Lower leg skin (tissue), 4 donors: ENCODE data around the gene COBL. TPM values are rescaled to one million over a fixed set of nuclear protein-coding genes. Genes with fewer than 3 reads are reported as not detected.

Experiments used
- DNase-seq, 2 donors: peaks; one replicate each; pipeline ENCODE4 v3.0.0-alpha.2; 2019; ENCODE audit warnings: low spot score in 2 of 2
- H3K4me3 ChIP-seq: fragments of 200-600 bp; sonication (generic); 2 replicates; pipeline ENCODE4 v1.5.1; 2017; ENCODE audit warnings: mild to moderate bottlenecking, low read depth; ENCODE audit not compliant: poor library complexity, severe bottlenecking
- CTCF ChIP-seq, 3 donors: fragments of 450-650 bp; IDR thresholded peaks; one replicate each; pipeline ENCODE4 v1.5.1; 2016; ENCODE audit warnings: antibody characterized with exemption in 3 of 3, mild to moderate bottlenecking in 3 of 3, moderate library complexity in 2 of 3
- POLR2A ChIP-seq, 2 donors: fragments of 450-650 bp; IDR thresholded peaks; one replicate each; pipeline ENCODE4 v1.6.1; 2016 to 2017; ENCODE audit warnings: antibody characterized with exemption in 2 of 2, mild to moderate bottlenecking in 1 of 2, moderate library complexity in 1 of 2
- WGBS, 2 donors: methylation state at CpG; one replicate each; pipeline ENCODE4 v1.1.5; 2018; 5-methylcytosine and 5-hydroxymethylcytosine counted together
- intact Hi-C: fragments of 100-400 bp; cut with DNase I; formaldehyde crosslinking; loops from one replicate; pipeline ENCODE4 v1.15.0; 2023; ENCODE audit warnings: low total_unique reads
- total RNA-seq, 4 donors: library from RNA; depleted of rRNA; stranded (reverse); fragments of >200 nt; gene quantifications; one replicate each; pipeline ENCODE4 v1.1.0, GENCODE V29; 2016

COBL gene
- total RNA-seq, 4 donors from 2014 or later = 40.2 to 94.1 (median 66.5) TPM

- TF ChIP-seq POLR2A (IDR thresholded peaks at IDR 0.05) (no peak), CTCF (IDR thresholded peaks at IDR 0.05) (no peak)
- intact Hi-C loops = loop anchor here (5.0 kb wide), 1 partner anchor 205 kb away; no protein-coding TSS in a partner anchor
- no peak for DNase-seq
- 88 to 93% methylated on average over 6 of the region's 6 CpGs for WGBS, 2 donors
- H3K4me3 ChIP-seq = no peak overlapping the region
Measured at GRCh38 chr7:51161937-51162336, 154.7 kb downstream of the COBL start.

- DNase-seq = peak in 1 of 2 donors; percentile 31
- intact Hi-C loops = loop anchor here (5.0 kb wide), 1 partner anchor 206 kb away; no protein-coding TSS in a partner anchor
- H3K4me3 ChIP-seq = no peak overlapping the region
- WGBS, 2 donors = 25 to 26% methylated on average over 9 of the region's 9 CpGs
- TF ChIP-seq POLR2A (IDR thresholded peaks at IDR 0.05) (no peak), CTCF (IDR thresholded peaks at IDR 0.05) (peak in 1 of 3 donors; percentile 66)
Measured at GRCh38 chr7:51160990-51161615, 155.5 kb downstream of the COBL start.

- WGBS, 2 donors = 66 to 73% methylated on average over 6 of the region's 6 CpGs
- H3K4me3 ChIP-seq = no peak overlapping the region
- intact Hi-C loops = loop anchor here (5.0 kb wide), 1 partner anchor 207 kb away; no protein-coding TSS in a partner anchor
Measured at GRCh38 chr7:51160411-51160810, 156.2 kb downstream of the COBL start.

GRCh38 chr7:51158742-51159445, 157.7 kb downstream of the COBL start:
- no peak for DNase-seq
- intact Hi-C loops = no loop called here
- no peak overlapping the region for H3K4me3 ChIP-seq
- WGBS, 2 donors = 74 to 81% methylated on average over 35 to 36 of the region's 36 CpGs
- no peak for TF ChIP-seq POLR2A (IDR thresholded peaks at IDR 0.05)
- TF ChIP-seq CTCF (IDR thresholded peaks at IDR 0.05) = no peak

More at GRCh38 chr7:51160411-51160810, 156.2 kb downstream of the COBL start:
- no peak for TF ChIP-seq CTCF (IDR thresholded peaks at IDR 0.05)
- no peak for TF ChIP-seq POLR2A (IDR thresholded peaks at IDR 0.05)
- no peak for DNase-seq

GRCh38 chr7:51158211-51158610, 158.4 kb downstream of the COBL start:
- H3K4me3 ChIP-seq = no peak overlapping the region
- no peak for TF ChIP-seq POLR2A (IDR thresholded peaks at IDR 0.05)
- no peak for TF ChIP-seq CTCF (IDR thresholded peaks at IDR 0.05)
- intact Hi-C loops = no loop called here
- WGBS, 2 donors = 72 to 77% methylated on average over 8 of the region's 8 CpGs
- DNase-seq = no peak
